ENCODE results near the gene PRRT3.
"Not testable (repeated sequence)": the region's sequence is repeated elsewhere in the genome, so short reads cannot be mapped to it uniquely, and the experiment has no call there.

Gene PRRT3

DNA sequence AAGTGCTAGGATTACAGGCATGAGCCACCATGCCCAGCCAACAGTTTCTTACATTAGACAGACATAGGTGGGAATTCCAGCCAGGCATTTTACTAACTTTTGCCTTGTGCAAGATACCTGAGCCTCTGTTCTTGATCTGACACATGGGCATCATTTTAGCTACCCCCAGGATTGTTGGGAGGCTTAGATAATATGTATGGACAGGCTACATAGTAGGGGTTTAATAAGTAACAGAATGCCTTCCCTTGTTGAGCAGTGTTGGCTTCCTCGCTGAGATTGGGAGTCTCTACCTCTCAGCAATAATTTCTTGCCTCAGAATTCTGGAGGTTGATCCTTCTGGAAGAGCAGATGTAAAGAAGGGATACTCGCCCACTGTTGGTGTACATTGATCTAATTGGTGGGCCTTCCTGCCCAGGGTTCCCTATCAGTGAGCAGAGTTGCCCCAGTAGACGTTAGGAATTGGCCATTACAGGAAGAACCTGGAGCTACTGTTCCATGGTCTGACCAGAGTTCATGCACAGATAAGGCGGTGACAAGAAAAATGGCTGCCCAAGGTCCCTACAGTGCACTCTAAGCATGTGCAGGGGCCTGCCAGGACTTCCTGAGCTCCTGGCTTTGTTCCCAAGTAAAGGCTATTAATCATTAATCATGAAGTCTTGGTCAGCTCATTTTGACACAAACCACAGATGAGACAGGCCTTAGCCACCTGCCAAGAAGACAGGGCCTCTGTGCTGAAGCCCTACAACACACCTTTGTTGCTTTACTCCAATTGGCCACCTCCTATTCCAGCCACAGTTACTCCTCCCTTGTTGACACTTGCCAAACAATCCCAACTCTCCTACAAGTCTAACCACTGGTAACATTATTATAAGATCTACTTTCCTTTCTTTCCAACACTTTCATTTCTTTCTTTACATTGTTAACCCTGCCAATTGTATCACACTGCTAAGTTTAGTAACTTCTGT lies 54.5 kb downstream of the PRRT3 start:
- FAIRE-seq, result no peak

DNA sequence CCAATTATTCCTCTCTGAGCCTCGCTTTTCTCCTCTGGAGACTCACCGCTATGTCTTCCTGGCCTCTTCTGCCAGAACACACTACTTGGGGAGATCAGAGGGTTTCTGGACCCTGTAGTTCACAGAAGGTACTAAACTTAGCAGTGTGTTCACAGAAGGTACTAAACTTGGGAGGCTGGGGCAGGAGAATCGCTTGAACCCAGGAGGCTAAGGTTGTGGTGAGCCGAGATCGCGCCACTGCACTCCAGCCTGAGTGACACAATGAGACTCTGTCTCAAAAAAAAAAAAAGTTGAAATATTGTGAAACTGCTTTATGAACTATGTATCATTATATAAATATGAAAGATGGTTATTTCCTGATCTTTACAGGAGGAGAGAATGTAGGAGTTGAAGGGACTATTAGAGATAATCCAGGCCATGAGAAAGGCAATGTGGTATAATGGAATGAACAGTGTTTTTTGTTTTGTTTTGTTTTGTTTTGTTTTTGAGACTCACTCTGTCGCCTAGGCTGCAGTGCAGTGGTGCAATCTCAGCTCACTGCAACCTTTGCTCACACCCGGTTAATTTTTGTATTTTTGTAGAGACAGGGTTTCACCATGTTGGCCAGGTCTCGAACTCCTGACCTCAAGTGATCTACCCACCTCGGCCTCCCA lies 55.3 kb downstream of the PRRT3 start:
- FAIRE-seq, result not testable (repeated sequence)

DNA sequence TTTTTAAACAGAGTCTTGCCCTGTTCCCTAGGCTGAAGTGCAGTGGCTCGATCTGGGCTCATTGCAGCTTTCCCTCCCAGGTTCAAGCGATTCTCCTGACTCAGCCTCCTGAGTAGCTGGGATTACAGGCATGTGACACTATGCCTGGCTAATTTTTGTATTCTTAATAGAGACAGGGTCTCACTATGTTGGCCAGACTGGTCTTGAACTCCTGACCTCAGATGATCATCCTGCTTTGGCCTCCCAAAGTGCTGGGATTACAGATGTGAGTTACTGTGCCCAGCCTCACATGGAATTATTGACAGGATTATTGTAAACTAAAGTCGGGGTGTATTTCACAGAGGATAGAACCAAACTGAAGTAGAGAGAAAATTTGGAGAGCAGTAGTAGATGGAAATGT lies 56.5 kb downstream of the PRRT3 start:
- FAIRE-seq, result not testable (repeated sequence)
